HG03175 (cell line): ENCODE measurements around the gene NMU.
"Not testable (repeated sequence)": the region's sequence is repeated elsewhere in the genome, so short reads cannot be mapped to it uniquely, and the experiment has no call there.

Experiments used
- ATAC-seq: cut with Tn5 transposase; IDR thresholded peaks from one replicate; pipeline ENCODE4 v1.9.1; 2021; ENCODE audit warnings: mild to moderate bottlenecking, moderate library complexity; ENCODE audit not compliant: unreplicated experiment

NMU gene

GRCh38 chr4:55635741-55636655, at the start of gene NMU:
Gene NMU, minus strand, starts transcription at chr4:55636298. Its CDS starts 106 bp downstream, at chr4:55636192.
- ATAC-seq, result no peak

- no peak for ATAC-seq
These were observed 48.2 kb upstream of the NMU start for GRCh38 chr4:55684276-55684675.

GRCh38 chr4:55682797-55683196, 46.7 kb upstream of the NMU start:
- not testable (repeated sequence) for ATAC-seq

GRCh38 chr4:55682295-55682694, 46.2 kb upstream of the NMU start:
- ATAC-seq, result no peak

GRCh38 chr4:55681430-55681829, 45.3 kb upstream of the NMU start:
- no peak for ATAC-seq

GRCh38 chr4:55675196-55675793, 39.2 kb upstream of the NMU start:
- ATAC-seq, result no peak

- no peak for ATAC-seq
These were observed 37.3 kb upstream of the NMU start for GRCh38 chr4:55673424-55673823.

GRCh38 chr4:55671667-55672066, 35.6 kb upstream of the NMU start:
- no peak for ATAC-seq

- ATAC-seq, result no peak
These were observed 34.6 kb upstream of the NMU start for GRCh38 chr4:55670695-55671094.

- no peak for ATAC-seq
These were observed 32.4 kb upstream of the NMU start for GRCh38 chr4:55668449-55668848.

- no peak for ATAC-seq
These were observed 30.4 kb upstream of the NMU start for GRCh38 chr4:55666535-55666934.

GRCh38 chr4:55663145-55663544, 27.0 kb upstream of the NMU start:
- ATAC-seq, result no peak

- no peak for ATAC-seq
These were observed 25.4 kb upstream of the NMU start for GRCh38 chr4:55661398-55662056.

- no peak for ATAC-seq
These were observed 22.6 kb upstream of the NMU start for GRCh38 chr4:55658657-55659056.

- ATAC-seq, result no peak
These were observed 18.0 kb upstream of the NMU start for GRCh38 chr4:55654131-55654530.

- ATAC-seq, result no peak
These were observed 14.4 kb upstream of the NMU start for GRCh38 chr4:55650483-55650882.

GRCh38 chr4:55637272-55637820, 1.2 kb upstream of the NMU start:
- no peak for ATAC-seq

- ATAC-seq, result no peak
These were observed 530 bp upstream of the NMU start for GRCh38 chr4:55636656-55636999.

- no peak for ATAC-seq
These were observed 816 bp downstream of the NMU start for GRCh38 chr4:55635282-55635681.

- no peak for ATAC-seq
These were observed 1.5 kb downstream of the NMU start for GRCh38 chr4:55634417-55635128.

GRCh38 chr4:55633903-55634302, 2.2 kb downstream of the NMU start:
- ATAC-seq, result no peak
